Keratinocyte (primary cell): ENCODE results near the gene SPRY1. TPM values are rescaled to one million over a fixed set of nuclear protein-coding genes. Genes with fewer than 3 reads are reported as not detected.
A peak's percentile ranks its signal among the peaks of the same experiment; 100 is the strongest.

Source experiments
- DNase-seq: peaks from one replicate; pipeline ENCODE4 v3.0.0-alpha.2; 2011; ENCODE audit warnings: low read depth, missing footprints, low spot score
- FAIRE-seq: peaks from 2 replicates; lab custom pipeline; 2011; peaks lifted over from hg19 to GRCh38; lab: Jason Lieb, UNC
- H2AFZ ChIP-seq: 2 replicates; pipeline ENCODE4 v1.6.0; 2012; ENCODE audit warnings: low read length, control low read depth, inconsistent platforms; ENCODE audit not compliant: control insufficient read depth
- H3K27ac ChIP-seq: 2 replicates; pipeline ENCODE4 v1.5.1; 2011; ENCODE audit warnings: low read length; ENCODE audit not compliant: control insufficient read depth, insufficient read depth
- H3K27me3 ChIP-seq: 3 replicates; pipeline ENCODE4 v1.6.0; 2011; ENCODE audit warnings: low read length; ENCODE audit not compliant: control insufficient read depth, insufficient read depth; ENCODE audit errors: extremely low read depth
- H3K36me3 ChIP-seq, 2 experiments: 2 replicates in 1 of 2; 3 replicates in 1 of 2; pipeline ENCODE4 v1.5.1; 2011; ENCODE audit warnings: low read length in 2 of 2, mild to moderate bottlenecking in 1 of 2; ENCODE audit not compliant: control insufficient read depth in 2 of 2, insufficient read depth in 2 of 2; ENCODE audit errors: extremely low read depth in 1 of 2
- H3K4me1 ChIP-seq: 3 replicates; pipeline ENCODE4 v1.5.1; 2011; ENCODE audit warnings: low read length; ENCODE audit not compliant: control insufficient read depth, insufficient read depth; ENCODE audit errors: extremely low read depth
- H3K4me2 ChIP-seq: 3 replicates; pipeline ENCODE4 v1.6.0; 2011; ENCODE audit warnings: low read depth, low read length; ENCODE audit not compliant: control insufficient read depth, insufficient read depth; ENCODE audit errors: extremely low read depth
- H3K4me3 ChIP-seq, 3 experiments: fragments of 200-600 bp in 1 of 3; sonication (generic) in 1 of 3; 2 replicates in 2 of 3; 3 replicates in 1 of 3; pipeline ENCODE4 v1.5.1; 2011 to 2016; ENCODE audit warnings: low read length in 3 of 3, mild to moderate bottlenecking in 3 of 3, control low read depth in 2 of 3, inconsistent platforms in 1 of 3, low read depth in 1 of 3, mixed read lengths in 1 of 3, mixed run types in 1 of 3, moderate library complexity in 1 of 3; ENCODE audit not compliant: control insufficient read depth in 2 of 3, insufficient read depth in 2 of 3; ENCODE audit errors: extremely low read depth in 1 of 3
- H3K79me2 ChIP-seq: 2 replicates; pipeline ENCODE4 v1.6.0; 2012; ENCODE audit warnings: low read length; ENCODE audit not compliant: control insufficient read depth, insufficient read depth
- H3K9ac ChIP-seq: 3 replicates; pipeline ENCODE4 v1.6.0; 2011; ENCODE audit warnings: low read length; ENCODE audit not compliant: control insufficient read depth, insufficient read depth; ENCODE audit errors: extremely low read depth
- H3K9me1 ChIP-seq: 3 replicates; pipeline ENCODE4 v1.6.0; 2011; ENCODE audit warnings: low read length; ENCODE audit not compliant: control insufficient read depth, insufficient read depth; ENCODE audit errors: extremely low read depth
- H3K9me3 ChIP-seq: 2 replicates; pipeline ENCODE4 v1.5.1; 2012; ENCODE audit warnings: low read depth, low read length; ENCODE audit not compliant: control insufficient read depth
- H4K20me1 ChIP-seq: 3 replicates; pipeline ENCODE4 v1.6.0; 2011; ENCODE audit warnings: low read length; ENCODE audit not compliant: control insufficient read depth, insufficient read depth; ENCODE audit errors: extremely low read depth
- CTCF ChIP-seq, 3 experiments: IDR thresholded peaks in 1 of 3; conservative IDR thresholded peaks in 1 of 3; optimal IDR thresholded peaks in 1 of 3; 2 replicates in 2 of 3; 3 replicates in 1 of 3; pipeline versions ENCODE3 to v1.5.1; 2011; ENCODE audit warnings: low read length in 3 of 3, mild to moderate bottlenecking in 3 of 3, moderate library complexity in 2 of 3, control low read depth in 1 of 3, inconsistent platforms in 1 of 3; ENCODE audit not compliant: insufficient read depth in 2 of 3; ENCODE audit errors: extremely low read depth in 1 of 3
- EZH2 ChIP-seq: IDR thresholded peaks from one replicate; pipeline ENCODE4 v1.6.1; 2012; ENCODE audit warnings: inconsistent platforms, mild to moderate bottlenecking, low read length, moderate library complexity
- dilution Hi-C: fragments of 300-500 bp; cut with MboI; formaldehyde crosslinking; loops from one replicate; pipeline ENCODE4 v1.7.0; 2020; ENCODE audit warnings: low sequenced_read_pairs; ENCODE audit not compliant: extremely low pct_ligation_motif_present
- polyA plus RNA-seq, 5 experiments: library from polyadenylated mRNA; depleted of rRNA in 3 of 5; stranded (reverse) in 3 of 5; stranded (forward) in 1 of 5; unstranded in 1 of 5; fragments of >200 nt; gene quantifications; 1 replicate in 1 of 5; 2 replicates in 3 of 5; 3 replicates in 1 of 5; pipeline versions ENCODE4 v1.2.1 to v1.2.3, GENCODE V29; 2011 to 2012; ENCODE audit warnings: missing spikeins in 2 of 5, low read depth in 1 of 5, low replicate concordance in 1 of 5

Gene SPRY1
- polyA plus RNA-seq, 1 donor (not counting 4 experiments of a cell fraction or from before 2014, with no cell fraction given), result 3.6 TPM

- no peak for FAIRE-seq
- dilution Hi-C loops, result no loop called here
- TF ChIP-seq CTCF (optimal IDR thresholded peaks at IDR 0.05 in 1 of 3, IDR thresholded peaks at IDR 0.05 in 1 of 3, conservative IDR thresholded peaks at IDR 0.05 in 1 of 3; ENCODE audit: extremely low read depth in 1 of 3, insufficient read depth in 2 of 3, low read length in 3 of 3) (no peak), EZH2 (no peak)
- no peaks in the 10 kb centered on the region for H4K20me1 ChIP-seq
- H3K36me3 ChIP-seq, result no peaks in the 10 kb centered on the region
- H3K4me2 ChIP-seq, result no peak overlapping the region
- no peak overlapping the region for H3K4me3 ChIP-seq
- H2AFZ ChIP-seq, result no peak overlapping the region
- H3K79me2 ChIP-seq, result no peaks in the 10 kb centered on the region
- no peak for DNase-seq
- H3K27ac ChIP-seq, result no peak overlapping the region
- no peaks in the 10 kb centered on the region for H3K9me3 ChIP-seq
- H3K9ac ChIP-seq, result no peak overlapping the region
- H3K27me3 ChIP-seq, result no peaks in the 10 kb centered on the region
- peaks cover 8% of the 10 kb centered on the region for H3K4me1 ChIP-seq
- H3K9me1 ChIP-seq, result no peaks in the 10 kb centered on the region
Observed at GRCh38 chr4:123450393-123450792, 53.8 kb downstream of the SPRY1 start.

- H3K4me3 ChIP-seq, result no peak overlapping the region
- H3K27ac ChIP-seq, result no peak overlapping the region
- no peaks in the 10 kb centered on the region for H4K20me1 ChIP-seq
- H3K27me3 ChIP-seq, result no peaks in the 10 kb centered on the region
- no peaks in the 10 kb centered on the region for H3K36me3 ChIP-seq
- dilution Hi-C loops, result no loop called here
- no peak overlapping the region for H3K9ac ChIP-seq
- FAIRE-seq (peak; percentile 92), DNase-seq (peak; percentile 45)
- no peaks in the 10 kb centered on the region for H3K79me2 ChIP-seq
- peaks cover 8% of the 10 kb centered on the region for H3K4me1 ChIP-seq
- H3K9me1 ChIP-seq, result no peaks in the 10 kb centered on the region
- no peak overlapping the region for H3K4me2 ChIP-seq
- H3K9me3 ChIP-seq, result no peaks in the 10 kb centered on the region
- TF ChIP-seq CTCF (optimal IDR thresholded peaks at IDR 0.05 in 1 of 3, IDR thresholded peaks at IDR 0.05 in 1 of 3, conservative IDR thresholded peaks at IDR 0.05 in 1 of 3; ENCODE audit: extremely low read depth in 1 of 3, insufficient read depth in 2 of 3, low read length in 3 of 3) (no peak), EZH2 (no peak)
- no peak overlapping the region for H2AFZ ChIP-seq
Observed at GRCh38 chr4:123452616-123453015, 56.0 kb downstream of the SPRY1 start.
